ENCODE data around the gene TRPC3. TPM values are rescaled to one million over a fixed set of nuclear protein-coding genes. Genes with fewer than 3 reads are reported as not detected.

The TRPC3 gene
- total and polyA plus RNA-seq, 2 of the 8 experiments (the other 6 are each of a cell fraction or from before 2014, with no cell fraction given), result 0.37 to 0.41 TPM

DNA sequence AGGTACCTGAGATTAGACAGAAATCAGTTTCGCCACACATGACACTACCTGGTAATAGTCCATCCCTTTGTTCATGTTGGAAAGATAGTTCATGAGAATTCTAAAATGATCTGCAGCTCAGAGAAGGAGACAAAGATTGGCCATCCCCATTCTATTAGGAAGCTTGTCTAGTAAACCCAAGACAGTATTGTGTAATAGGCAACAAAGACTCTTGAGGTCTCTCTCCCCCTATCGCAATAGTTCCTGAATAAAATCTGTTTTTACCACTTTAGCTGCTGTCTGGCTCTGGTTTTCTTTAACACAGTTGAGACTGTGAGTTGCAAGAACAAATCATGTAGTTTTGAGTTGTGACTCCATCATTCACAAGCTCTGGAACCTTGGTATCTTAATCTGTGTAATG, 66.7 kb downstream of the TRPC3 start:
- Histone ChIP-seq H3K56ac (replicated peaks; ENCODE audit: insufficient read length, low read depth, low read length) (no peak overlapping the region), H3K9me3 (ENCODE audit: insufficient read depth in 2 of 2, low read depth in 1 of 2, low read length in 1 of 2) (no peaks in the 10 kb centered on the region), H3K23me2 (ENCODE audit: low read depth, low read length) (no peaks in the 10 kb centered on the region), H3K79me1 (ENCODE audit: low read depth, low read length) (no peaks in the 10 kb centered on the region), H2BK5ac (ENCODE audit: low read depth, low read length) (no peak overlapping the region), H3K36me3 (ENCODE audit: control insufficient read depth in 2 of 4, insufficient read depth in 4 of 4, low read length in 3 of 4) (no peaks in the 10 kb centered on the region), H2BK20ac (ENCODE audit: low read length) (no peak overlapping the region), H2BK120ac (replicated peaks; ENCODE audit: low read depth, low read length) (no peak overlapping the region), H3K4me3 (ENCODE audit: extremely low read depth in 1 of 4, insufficient read depth in 2 of 4, low read depth in 3 of 4, low read length in 4 of 4) (no peak overlapping the region), H3K79me2 (ENCODE audit: control insufficient read depth in 1 of 2, insufficient read depth in 2 of 2, low read length in 2 of 2) (no peaks in the 10 kb centered on the region), H3K4me2 (ENCODE audit: insufficient read depth in 1 of 2, low read depth in 2 of 2, low read length in 2 of 2) (no peak overlapping the region), H3K4me1 (replicated peaks in 1 of 4; ENCODE audit: control insufficient read depth in 3 of 4, insufficient read depth in 4 of 4, low read length in 3 of 4) (no peaks in the 10 kb centered on the region), H3K9ac (replicated peaks in 1 of 4; ENCODE audit: extremely low read depth in 1 of 4, low read depth in 3 of 4, low read length in 3 of 4) (peak overlapping the region in 1 of 4 experiments; percentile 34; a peak in 1 of 7 replicates), H4K5ac (ENCODE audit: insufficient read length, low read depth, low read length) (no peak overlapping the region), H3K4ac (replicated peaks; ENCODE audit: insufficient read length, low read depth, low read length) (no peak overlapping the region), H3K27me3 (replicated peaks in 1 of 4; ENCODE audit: control insufficient read depth in 3 of 4, extremely low read depth in 1 of 4, insufficient read depth in 3 of 4, low read length in 3 of 4) (no peaks in the 10 kb centered on the region), H3K18ac (ENCODE audit: extremely low read depth, low read length) (no peak overlapping the region), H2AK5ac (ENCODE audit: low read depth, low read length) (no peak overlapping the region), H3K27ac (ENCODE audit: low read depth, low read length) (no peak overlapping the region), H4K91ac (replicated peaks; ENCODE audit: insufficient read length, low read length) (no peak overlapping the region), H4K8ac (ENCODE audit: extremely low read depth, insufficient read depth, low read length) (no peak overlapping the region), H4K20me1 (replicated peaks in 1 of 2; ENCODE audit: control insufficient read depth in 1 of 2, insufficient read depth in 2 of 2, low read length in 2 of 2) (no peaks in the 10 kb centered on the region), H3K23ac (ENCODE audit: insufficient read length) (no peak overlapping the region), H2AFZ (ENCODE audit: low read length) (no peak overlapping the region), H2BK15ac (ENCODE audit: low read length) (no peak overlapping the region), H2BK12ac (ENCODE audit: low read depth, low read length) (no peak overlapping the region), H3K14ac (ENCODE audit: insufficient read length) (no peak overlapping the region)
- DNase-seq (ENCODE audit: low read depth in 1 of 2, low spot score in 2 of 2) (no peak), FAIRE-seq (no peak)
- ChIA-PET CTCF (ENCODE audit: partially characterized antibody) (interaction anchor here (1.1 to 3.0 kb wide), 3 partner anchors 16 to 832 kb away, joined by 3 to 13 read pairs (median 3); no protein-coding TSS in a partner anchor), POLR2A (ENCODE audit: partially characterized antibody) (no interaction called here)
- 89% methylated on average over 2 of the region's 2 CpGs; no CpG with 5 or more reads in 1 of the 2 experiments for WGBS, 2 experiments (ENCODE audit: extremely low coverage in 1 of 2, insufficient coverage in 1 of 2, insufficient read length in 1 of 2, insufficient replicate concordance in 2 of 2, low coverage in 1 of 2, low lambda C conversion rate in 2 of 2, missing lambda C conversion rate in 1 of 2)
- TF ChIP-seq BACH1 (IDR thresholded peaks at IDR 0.05; ENCODE audit: low read length), result no peak
- TF ChIP-seq ZNF274 (IDR thresholded peaks at IDR 0.05; ENCODE audit: borderline replicate concordance, extremely low read depth, low read length), result no peak
- TF ChIP-seq CHD1 (IDR thresholded peaks at IDR 0.05; ENCODE audit: low read depth, low read length), result no peak
- no peak for TF ChIP-seq SIRT6 (IDR thresholded peaks at IDR 0.05; ENCODE audit: low read length)
- TF ChIP-seq EP300 (IDR thresholded peaks at IDR 0.05; ENCODE audit: borderline replicate concordance in 1 of 2, low read depth in 2 of 2, low read length in 2 of 2), result no peak
- TF ChIP-seq ASH2L (IDR thresholded peaks at IDR 0.05; ENCODE audit: low read length), result no peak
- no peak for TF ChIP-seq MAFK (IDR thresholded peaks at IDR 0.05; ENCODE audit: low read depth, low read length)
- TF ChIP-seq FOSL1 (IDR thresholded peaks at IDR 0.05; ENCODE audit: insufficient read depth, low read depth, low read length), result no peak
- no peak for TF ChIP-seq CTBP2 (IDR thresholded peaks at IDR 0.05; ENCODE audit: borderline replicate concordance, insufficient read depth, insufficient read length, low read length)
- TF ChIP-seq, protein P1, sequence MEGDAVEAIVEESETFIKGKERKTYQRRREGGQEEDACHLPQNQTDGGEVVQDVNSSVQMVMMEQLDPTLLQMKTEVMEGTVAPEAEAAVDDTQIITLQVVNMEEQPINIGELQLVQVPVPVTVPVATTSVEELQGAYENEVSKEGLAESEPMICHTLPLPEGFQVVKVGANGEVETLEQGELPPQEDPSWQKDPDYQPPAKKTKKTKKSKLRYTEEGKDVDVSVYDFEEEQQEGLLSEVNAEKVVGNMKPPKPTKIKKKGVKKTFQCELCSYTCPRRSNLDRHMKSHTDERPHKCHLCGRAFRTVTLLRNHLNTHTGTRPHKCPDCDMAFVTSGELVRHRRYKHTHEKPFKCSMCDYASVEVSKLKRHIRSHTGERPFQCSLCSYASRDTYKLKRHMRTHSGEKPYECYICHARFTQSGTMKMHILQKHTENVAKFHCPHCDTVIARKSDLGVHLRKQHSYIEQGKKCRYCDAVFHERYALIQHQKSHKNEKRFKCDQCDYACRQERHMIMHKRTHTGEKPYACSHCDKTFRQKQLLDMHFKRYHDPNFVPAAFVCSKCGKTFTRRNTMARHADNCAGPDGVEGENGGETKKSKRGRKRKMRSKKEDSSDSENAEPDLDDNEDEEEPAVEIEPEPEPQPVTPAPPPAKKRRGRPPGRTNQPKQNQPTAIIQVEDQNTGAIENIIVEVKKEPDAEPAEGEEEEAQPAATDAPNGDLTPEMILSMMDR (IDR thresholded peaks at IDR 0.05; ENCODE audit: control extremely low read depth in 1 of 3, insufficient read depth in 1 of 3, low read depth in 1 of 3, low read length in 3 of 3), result no peak
- TF ChIP-seq BCL11A (IDR thresholded peaks at IDR 0.05; ENCODE audit: low read depth in 2 of 2, low read length in 2 of 2), result no peak
- TF ChIP-seq GTF2F1 (IDR thresholded peaks at IDR 0.05; ENCODE audit: borderline replicate concordance, low read depth, low read length), result no peak
